HG02981 (cell line): Measurements from ENCODE around the gene VSTM2B.

Experiments used
- ATAC-seq: cut with Tn5 transposase; IDR thresholded peaks from one replicate; pipeline ENCODE4 v1.9.1; 2021; ENCODE audit warnings: mild to moderate bottlenecking, moderate library complexity; ENCODE audit not compliant: unreplicated experiment

The VSTM2B gene

DNA sequence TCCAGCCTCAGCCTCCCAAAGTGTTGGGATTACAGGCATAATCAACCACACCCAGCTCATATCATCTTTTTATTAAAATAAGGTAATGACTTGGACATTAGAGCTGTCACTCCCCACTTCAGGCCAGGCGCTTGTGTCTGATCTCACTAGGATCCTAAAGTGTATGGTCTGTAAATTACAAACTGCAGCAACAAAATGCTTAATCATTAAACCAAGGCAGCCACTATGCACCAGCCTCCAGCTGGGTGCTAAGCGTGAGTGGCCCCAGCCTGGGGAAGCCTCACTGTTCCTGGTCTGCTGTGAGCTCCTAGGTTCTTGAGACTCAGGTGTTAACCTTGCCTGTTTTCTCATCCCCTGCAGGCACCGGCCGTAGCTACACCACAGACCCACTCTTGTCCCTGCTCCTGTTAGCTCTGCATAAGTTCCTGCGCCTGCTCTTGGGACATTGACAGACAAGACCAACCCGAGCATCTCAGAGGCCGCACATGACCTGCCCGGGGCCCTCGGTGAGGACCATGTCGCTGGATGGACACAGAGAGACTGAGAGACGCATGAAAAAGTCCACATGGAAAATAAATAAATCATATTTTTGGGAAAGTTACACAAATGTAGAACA is 37.8 kb downstream of the VSTM2B start:
- ATAC-seq = no peak

DNA sequence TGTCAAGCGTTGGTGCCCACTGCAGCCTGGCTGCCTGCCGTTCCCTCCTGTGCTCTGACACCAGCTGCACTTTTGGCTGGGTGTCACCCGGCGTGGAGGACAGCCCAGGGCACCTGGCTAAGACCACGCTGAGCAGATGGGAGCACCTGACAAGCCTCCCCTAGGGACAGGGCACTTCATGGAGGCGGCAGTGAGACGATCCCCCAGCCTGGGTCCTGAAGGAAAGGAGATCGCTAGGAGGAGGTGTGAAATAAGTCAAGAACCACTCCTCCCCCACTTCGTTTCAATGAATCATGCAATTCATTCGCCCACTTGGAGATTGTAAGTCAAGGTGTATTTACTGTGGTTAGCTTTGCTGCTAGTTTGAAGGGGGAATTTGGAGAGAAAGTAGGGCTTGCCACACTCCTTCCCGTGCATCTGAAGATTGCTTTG is 38.8 kb downstream of the VSTM2B start:
- no peak for ATAC-seq

DNA sequence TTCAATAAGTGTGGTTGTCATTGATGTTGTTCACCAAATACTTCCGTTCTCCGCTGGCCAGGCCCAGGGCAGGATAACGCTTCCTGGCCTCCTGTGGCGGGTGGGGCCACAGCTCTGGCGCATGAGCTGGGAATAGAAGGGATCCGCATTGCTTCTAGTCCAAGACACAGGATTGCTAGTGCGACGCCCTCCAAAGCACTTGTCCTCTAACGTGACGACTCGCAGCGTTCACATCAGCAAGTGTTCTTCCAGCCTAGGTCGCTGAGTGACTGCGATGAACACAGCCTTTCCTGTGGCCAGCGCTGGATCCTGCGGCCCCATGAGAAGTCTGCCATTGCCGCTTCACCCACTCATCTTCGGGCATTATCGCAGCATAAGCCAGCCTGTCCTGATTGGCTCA is 39.4 kb downstream of the VSTM2B start:
- ATAC-seq = no peak

DNA sequence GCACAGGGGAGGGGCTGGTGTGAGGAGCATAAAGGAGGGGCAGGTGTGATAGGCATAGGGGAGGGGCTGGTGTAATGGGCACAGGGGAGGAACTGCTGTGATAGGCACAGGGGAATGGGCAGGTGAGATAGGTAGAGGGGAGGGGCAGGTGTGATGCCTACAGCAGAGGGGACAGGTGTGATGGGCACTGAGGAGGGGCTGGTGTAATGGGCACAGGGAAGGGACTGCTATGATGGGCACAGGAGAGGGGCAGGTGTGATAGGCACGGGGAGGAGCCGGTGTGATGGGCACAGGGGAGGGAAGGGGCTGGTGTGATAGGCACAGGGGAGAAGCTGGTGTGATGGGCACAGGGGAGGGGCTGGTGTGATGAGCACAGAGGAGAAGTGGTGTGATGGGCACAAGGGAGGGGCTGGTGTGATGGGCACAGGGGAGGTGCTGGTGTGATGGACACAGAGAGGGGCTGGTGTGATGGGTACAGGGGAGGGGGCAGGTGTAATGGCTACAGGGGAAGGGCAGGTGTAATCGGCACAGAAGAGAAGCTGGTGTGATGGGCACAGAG is 40.8 kb downstream of the VSTM2B start:
- no peak for ATAC-seq

DNA sequence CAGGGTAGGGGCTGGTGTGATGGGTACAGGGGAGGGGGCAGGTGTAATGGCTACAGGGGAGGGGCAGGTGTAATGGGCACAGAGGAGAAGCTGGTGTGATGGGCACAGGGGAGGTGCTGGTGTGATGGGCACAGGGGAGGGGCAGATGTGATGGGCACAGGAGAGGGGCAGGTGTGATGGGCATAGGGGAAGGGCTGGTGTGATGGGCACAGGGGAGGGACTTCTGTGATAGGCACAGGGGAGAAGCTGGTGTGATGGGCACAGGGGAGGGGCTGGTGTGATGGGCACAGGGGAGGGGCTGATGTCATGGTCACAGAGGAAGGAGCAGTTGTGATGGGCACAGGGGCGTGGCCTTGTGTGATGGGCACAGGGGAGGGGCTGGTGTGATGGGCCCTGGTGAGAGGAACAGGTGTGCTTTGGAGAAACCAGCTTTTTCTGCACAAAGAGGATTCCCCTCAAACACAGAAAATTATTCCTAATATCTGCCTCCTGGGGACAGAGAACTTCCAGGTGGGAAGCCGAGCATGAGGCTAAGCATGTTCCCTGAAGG is 41.6 kb downstream of the VSTM2B start:
- ATAC-seq = no peak

DNA sequence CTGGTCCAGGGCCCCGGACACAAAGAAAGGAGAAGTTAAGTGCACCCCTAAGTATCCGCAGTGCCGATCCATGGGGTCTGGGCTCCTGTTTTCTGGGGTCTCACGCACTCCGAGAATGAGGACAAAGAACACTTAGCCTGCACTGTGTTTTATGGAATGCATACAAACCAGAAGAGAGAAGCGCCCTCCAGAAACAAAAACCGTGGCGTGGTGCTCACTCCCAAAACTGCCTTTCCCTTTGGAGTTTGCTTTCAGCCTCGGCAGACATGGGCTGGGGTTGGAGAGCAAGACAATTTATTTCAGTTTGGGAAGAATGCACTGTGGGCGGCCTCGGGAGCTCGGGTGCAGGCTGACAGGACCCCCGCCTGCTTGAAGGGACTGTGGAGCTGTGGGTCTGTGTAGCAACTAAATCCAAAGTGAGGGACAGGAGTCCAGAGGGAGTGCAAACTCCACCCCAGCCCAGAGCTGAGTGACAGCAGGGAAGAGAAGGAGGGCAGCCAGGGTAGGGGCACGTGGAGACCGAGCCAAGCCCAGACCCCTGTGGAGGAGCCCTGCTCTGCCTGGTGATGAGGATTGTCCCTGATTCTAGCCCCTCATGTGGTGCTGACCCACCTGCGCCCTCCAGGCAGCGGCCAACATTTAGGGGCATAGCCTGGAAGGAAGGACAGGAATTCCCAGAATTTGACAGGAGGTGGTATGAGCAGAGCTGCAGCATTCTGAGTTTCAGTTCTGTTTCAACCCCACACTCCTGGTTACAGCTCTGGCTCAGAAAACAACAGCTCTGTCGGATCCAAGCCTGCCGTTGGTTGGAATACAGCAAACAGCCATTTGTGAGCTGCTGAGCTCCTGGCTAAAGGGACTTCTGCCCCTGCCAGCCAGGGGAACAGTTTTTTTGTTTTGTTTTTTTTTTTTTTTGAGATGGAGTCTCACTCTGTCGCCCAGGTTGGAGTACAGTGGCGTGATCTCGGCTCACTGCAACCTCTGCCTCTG is 42.5 kb downstream of the VSTM2B start:
- ATAC-seq = no peak

DNA sequence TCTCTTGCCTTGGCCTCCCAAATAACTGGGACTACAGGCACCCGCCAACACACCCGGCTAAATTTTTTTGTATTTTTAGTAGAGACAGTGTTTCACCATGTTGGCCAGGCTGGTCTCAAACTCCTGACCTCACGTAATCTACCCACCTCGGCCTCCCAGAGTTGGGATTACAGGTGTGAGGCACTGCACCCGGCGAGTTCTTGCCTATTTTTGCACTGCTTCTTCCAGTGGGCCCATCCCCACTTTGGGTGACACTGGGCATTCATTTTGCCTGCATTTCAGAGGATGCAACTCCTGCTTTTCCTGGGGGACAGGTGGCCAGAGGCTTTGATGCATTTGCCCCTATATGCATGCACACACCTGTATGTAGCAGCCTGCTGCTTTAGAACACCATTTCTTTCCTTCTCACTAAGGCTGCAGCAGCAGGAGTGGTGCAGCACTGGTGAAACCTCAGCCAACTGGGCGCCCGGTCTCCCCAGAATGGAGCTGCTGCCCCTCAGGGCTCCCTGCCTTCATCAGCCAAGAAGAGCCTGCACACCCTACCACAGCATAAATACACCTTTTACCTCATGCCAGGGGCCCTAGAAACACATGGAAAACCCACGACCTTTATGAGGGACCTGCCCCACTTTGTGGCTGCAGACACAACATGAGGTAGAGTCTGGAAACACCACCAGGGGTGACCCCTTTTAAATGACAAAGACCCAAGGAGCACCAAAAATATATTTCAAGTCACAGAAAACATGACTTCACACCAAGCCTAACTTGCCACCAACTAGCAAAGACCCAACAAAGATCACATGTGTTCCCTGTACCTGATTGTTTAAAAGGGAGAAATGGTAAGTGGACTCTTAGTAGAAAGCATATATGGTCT is 43.5 kb downstream of the VSTM2B start:
- no peak for ATAC-seq

DNA sequence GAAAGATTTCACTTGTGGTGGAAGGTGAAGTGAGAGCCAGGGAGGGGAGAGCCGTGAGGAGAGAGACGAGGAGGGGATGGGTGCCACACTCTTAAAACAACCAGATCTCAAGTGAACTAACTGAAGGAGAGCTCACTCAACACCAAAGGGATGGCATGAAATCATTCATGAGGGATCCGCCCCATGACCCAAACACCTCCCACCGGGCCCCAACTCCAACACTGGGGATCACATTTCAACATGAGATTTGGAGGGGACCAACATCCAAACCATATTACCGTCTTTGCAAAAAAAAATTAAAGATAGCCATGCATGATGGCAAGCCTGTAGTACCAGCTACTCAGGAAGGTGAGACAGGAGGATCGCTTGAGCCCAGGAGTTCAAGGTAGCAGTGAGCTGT is 45.4 kb downstream of the VSTM2B start:
- no peak for ATAC-seq

DNA sequence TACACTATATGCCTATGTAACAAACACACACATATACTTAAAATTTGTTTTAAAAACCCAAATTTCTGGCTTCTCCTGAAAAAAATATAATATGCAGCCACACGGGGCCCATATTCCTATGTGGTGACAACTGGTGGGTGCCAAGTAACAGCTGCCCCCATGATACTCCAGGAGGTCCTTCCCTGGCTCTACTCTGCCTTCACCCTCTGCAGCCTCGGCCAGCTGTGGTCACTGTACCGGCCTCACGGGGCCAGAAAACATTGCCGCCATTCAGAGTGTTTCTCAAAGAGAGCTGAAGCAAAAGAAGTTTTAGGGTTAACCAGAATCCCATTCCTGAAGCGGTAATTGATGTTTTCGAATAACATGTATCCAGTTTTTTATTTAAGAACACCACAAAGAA is 47.7 kb downstream of the VSTM2B start:
- ATAC-seq = no peak

DNA sequence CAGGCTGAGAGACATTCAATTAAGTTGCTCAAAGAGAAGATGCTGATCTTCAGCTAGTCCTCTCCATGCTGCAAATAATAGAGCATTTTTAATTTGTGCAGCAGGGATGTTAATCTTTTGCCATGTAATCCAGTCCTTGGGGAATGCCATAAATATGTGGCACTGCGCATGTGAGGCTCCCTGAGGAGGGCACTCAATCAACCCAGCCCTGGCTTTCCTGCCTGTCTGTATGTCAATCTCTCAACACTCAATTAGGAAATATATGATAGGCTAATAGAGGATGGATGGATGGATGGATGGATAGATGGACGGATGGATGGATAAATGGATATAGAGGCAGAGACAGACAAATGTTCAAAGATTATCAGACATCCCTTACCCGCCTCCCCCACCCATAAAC is 48.7 kb downstream of the VSTM2B start:
- ATAC-seq = no peak

DNA sequence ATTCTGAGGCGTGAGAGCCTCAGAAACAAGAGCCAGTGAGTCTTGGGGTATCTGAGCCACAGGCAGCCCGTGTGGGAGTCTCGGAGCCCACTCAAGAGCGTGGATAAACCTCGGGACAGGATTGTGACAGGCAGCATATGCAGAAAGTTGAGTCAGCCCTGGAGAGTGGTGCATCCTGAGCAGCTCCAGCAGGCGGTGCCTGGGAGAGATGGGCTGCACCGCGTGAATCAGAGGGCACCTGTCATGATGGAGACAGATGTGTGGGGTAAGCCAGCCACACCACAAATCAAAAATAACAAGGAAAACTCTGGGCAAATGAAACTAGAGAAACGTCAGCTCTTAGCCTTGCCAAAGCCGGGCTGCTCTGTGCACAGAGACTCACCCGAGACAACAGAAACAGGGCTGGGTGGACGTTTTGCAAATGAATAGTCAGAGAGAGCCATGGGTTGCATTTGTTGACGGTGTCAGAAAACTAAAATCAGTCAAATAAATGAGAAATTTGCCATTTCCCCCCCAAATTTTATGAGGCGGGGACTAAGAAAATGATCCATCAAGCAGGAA is 50.3 kb downstream of the VSTM2B start:
- ATAC-seq = no peak

DNA sequence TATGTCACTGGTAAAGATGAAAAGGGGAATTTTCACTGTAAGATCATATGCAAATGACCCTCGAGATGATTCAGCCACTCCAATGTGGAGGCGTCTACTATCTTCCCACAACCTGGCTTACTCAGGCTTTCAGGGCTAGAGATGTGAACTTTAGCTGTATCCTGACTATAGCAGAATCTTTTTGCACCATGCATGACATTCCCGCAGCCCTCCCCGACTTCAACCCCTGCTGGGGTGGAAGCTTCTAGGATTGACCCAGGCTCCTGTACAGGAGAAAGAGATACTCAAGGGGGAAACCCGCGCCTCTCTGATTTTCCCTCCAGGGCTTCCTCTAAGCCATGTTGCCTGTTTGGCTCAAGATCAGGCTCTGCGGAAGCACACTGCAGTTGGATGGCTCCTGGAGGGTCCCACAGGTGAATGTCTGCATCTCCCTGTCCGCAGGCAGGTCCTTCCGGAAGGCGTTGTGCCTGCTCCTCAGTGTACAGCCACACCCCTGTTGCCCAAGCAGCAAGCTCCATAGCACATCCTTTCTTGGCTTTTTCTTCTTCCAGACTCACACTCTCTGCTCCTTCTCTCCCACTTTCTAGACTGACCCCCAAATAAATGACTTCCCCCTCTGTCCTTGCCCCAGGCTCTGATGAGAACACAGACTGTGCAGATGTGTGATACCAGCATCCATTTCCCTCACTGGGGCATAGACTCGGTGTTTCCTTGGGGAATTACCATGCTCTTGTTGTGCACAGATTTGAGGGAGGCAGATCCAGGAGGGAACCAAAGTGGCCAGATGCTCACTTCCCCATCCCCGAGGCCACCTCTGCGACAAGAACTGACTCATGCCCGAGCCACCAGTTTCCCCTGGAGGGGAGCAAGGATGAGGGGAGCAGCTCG is 51.2 kb downstream of the VSTM2B start:
- ATAC-seq = peak; percentile 76

DNA sequence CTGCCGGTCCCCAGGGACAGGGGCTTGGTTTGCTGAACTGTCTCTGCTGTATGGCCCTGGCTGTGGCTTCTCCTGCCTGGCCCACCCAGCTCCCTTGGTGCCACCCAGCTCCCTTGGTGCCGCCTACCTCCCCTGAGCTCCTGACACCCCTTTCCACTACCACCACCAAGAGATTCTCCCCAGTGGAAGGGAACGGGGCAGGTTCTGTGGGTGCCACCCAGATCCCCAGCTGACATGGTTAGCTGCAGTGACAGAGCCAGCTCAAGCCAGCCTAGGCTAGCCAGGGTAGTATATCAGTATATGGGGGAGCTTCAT is 51.8 kb downstream of the VSTM2B start:
- ATAC-seq = no peak

DNA sequence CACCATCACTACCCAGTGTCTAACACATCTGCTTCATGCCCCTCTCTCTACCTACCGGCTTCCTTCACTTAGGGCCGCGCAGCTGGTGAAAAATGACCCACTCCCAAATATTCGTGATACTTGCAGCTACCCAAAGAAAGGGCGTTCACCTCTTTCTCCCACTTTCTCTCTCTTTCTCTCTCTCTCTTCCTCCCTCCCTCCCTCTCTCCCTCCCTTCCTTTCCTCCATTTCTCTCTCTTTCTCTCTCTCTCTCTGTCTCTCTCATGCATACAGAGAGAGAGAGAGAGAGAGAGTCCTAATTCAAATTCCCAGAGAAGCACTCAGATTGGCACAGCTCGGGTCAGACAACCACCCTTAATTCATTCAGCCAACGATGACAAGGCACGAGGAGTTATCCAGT is 52.6 kb downstream of the VSTM2B start:
- ATAC-seq = no peak

DNA sequence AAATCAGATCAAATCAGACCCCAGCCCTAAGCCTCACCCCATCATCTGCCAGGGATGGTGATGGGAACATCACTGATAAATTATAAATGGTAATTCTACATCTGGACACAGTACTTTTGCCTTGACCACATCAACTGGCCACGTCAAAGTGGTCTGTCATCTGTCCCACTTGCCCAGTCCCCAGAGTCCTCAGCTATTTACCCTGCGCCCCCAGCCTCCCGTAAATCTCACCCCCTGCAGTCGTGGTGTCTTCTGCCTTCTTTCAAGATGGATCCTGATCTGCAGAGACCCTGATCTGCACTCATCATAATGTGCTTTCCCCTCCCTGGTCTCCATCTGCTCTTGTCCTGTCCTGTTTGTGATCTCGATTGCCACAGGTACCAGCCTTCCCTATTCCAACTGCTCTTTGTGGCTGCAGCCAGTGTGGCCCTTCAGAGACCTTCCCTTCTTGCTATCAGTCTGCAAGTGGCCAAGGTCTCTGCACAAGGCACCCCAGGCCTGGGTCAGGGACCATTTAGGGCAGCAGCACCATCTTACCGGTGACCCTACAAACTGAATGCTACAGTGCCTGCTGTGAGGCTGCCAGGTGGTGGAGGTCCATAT is 53.6 kb downstream of the VSTM2B start:
- ATAC-seq = no peak

DNA sequence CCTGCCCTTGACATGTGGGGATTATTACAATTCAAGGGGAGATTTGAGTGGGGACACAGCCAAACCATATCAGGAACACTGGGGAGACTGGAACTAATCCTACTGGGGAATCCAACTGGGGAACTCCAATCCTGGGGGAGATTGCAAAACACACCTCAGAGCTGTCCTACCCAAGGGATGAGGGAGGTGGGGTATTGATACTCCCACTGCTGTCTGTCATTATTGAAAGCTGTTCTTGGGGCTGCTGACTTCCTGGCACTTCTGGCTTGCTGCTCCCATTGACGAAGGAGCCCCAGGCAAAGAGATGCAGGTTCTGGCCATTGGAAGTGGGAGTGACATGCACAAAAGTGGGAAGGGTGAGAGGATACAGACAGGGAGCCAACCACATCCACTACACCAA is 55.6 kb downstream of the VSTM2B start:
- ATAC-seq = no peak

DNA sequence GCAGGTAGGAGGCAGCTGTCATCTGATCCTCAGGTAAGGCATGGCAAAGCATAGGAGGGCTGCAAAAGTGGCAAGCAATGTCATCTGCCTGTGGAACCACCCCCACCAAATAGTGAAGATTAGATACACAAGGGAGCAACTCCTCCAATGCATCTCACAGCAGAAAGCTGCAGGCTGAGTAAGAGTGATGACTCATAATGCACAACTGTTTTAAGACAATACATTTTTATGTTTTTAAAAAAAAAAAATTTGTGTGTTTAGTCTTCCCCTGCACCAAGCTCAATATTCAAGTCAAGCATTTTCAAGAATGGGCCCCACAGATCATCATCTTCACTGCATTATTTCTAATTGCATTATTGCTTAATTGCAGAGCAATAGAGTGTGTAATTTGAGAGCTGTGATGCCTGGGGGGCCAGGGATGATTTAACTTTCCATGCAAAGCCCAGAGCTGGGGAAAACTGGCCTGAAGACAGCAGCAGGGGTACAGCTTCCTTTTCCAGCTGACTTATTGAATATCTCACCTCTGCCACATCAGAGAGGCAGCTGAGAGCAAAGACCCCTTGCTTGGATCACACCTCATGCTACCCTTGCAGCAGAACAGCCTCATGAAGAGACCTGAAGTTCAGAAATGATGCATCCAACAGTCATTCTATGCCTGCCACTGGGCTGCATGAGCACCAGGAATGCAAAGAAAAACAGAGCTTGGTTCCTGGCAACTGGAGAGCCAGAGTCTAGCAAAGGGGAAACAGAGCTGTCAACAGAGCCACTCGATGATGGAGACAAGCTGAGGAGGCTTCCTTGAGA is 57.6 kb downstream of the VSTM2B start:
- no peak for ATAC-seq

DNA sequence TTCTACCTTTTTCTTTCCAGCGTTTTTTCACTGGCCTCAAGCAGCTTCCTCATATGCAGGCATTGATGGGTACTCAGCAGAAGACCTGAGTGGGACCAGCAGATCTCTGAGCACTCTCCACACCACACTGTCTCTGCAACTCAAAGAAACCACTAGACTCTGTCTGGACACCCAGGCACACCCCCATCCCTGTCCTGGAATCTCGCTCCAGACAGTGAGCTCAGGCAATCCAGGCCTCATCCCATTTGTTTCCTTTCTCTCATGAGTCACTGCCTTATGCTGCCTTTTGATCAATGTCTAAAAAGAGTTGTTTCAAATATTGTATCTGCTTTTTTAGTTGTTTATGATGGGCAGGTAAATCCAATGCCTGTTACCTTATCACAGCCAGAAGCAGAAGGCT is 60.6 kb downstream of the VSTM2B start:
- ATAC-seq = no peak
